GM18517 (cell line): ENCODE measurements around the gene TMEM240.

Experiments used
- ATAC-seq: cut with Tn5 transposase; IDR thresholded peaks from one replicate; pipeline ENCODE4 v1.9.1; 2021; ENCODE audit warnings: mild to moderate bottlenecking, moderate library complexity; ENCODE audit not compliant: unreplicated experiment

TMEM240 gene

GRCh38 chr1:1540090-1540817 lies at the start of gene TMEM240:
TMEM240 (minus strand) TSS chr1:1540624; CDS start chr1:1540346, 278 bp downstream.
- no peak for ATAC-seq

GRCh38 chr1:1583347-1584010 lies 43.1 kb upstream of the TMEM240 start:
- no peak for ATAC-seq

DNA sequence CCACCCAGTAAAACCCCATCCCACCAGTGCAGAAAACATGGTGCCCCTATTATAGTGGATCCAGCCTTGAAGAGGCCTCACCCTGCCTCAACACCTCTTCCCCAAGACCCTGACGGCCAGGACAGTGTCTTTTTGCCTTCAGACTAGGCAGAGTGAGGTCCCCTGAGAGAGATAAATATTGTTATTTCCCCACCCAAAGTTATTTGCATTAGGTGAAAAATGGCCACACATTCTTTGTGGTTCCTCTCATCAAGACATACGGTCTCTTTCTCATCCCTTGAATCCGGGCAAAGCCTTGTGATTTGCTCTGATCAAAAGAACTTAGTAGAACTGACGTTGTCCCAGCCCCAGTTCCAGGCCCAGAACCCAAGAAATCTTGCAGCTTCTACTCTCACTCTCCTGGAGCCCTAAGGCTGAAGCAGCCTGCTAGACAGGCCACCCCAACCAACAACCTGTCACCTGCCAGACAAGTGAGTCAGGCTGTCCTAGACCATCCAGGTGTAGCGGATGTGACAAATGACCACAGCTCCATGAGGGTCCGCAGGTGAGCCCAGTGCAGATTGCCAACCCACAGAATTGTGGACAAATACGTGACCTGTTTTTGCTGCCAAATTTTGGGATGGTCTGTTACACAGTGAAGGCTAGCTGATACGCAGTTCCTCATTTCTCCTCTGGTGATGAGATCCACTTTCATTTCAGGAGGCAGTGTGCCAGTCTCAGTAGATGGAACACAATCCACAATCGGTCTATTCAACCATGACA lies 42.3 kb upstream of the TMEM240 start:
- no peak for ATAC-seq

GRCh38 chr1:1578371-1578940 lies 38.0 kb upstream of the TMEM240 start:
- ATAC-seq, result no peak

DNA sequence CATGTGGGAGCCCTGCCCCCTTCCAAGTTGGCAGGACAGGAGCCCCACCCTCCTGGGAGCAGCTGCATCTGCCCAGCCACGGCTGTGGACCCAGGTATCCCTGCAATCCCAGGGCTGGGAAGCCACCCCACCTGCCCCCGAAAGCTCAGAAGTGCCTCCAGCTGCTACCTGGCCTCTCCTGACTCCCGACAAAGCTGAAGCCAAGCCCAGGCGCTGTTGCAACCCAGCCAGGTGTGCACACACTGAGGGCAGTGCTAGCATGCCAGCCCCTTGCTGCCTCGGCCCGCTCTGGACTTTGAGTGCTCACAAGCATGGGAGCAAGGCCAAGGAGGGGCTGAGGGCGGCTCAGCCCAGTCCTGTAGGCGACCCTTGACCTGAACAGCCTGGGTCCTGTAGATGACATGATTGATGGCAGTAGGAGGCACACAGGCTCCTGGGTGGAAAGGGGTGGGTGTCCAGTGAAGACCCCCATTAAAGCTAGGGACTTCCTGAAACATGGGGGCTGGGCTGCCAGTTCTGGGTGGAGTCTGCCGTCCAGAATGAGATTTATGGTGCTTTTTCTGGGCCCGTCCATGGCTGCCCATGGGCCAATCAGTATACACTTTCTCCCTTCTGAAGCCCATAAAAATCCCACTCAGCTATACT lies 37.1 kb upstream of the TMEM240 start:
- no peak for ATAC-seq

- peak; percentile 71 for ATAC-seq
These were observed 34.5 kb upstream of the TMEM240 start, which contains the start of gene SSU72 for GRCh38 chr1:1574721-1575537. SSU72 (minus strand) TSS chr1:1574863; CDS start chr1:1574557, 306 bp downstream.

DNA sequence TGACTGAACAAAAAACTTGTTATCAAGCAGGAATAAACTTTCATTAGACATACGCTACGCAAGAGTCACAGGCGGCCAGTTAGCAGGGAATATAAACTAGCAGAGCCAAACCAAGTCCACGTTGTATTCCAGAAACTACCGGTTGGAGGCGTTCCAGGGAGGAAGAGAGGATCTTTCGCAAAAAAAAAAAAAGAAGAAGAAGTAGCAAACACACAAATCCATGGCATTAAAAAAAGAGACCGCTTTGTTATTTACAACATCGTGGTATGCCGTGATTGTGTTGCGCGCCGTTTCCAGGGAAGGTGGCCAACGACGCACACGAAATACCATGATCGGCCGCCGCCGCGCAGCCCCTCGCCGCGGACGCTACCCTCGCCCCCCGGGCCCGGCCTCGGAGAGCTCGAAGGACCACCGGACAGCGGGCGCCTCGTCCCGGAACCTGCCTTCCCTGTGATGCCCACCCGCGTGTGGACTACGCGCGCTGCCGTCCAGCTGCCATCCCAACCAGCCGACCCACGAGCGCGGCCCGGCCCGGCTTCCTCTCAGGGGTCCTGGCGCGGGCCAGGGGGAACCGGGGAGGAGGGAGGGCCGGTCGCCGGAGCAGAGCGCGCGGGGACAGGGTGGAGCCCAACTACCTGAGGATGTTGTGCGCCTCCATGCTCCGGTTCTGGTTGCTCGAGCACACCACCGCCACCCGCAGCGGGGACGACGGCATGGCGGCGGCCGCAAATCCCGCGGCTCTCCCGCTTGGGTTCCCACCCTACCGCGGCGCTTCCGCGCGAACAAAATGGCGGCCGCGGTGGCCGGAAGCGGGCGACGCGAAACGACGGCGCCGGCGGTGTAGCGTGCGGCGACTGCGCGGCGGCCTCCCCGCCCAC lies 33.7 kb upstream of the TMEM240 start:
- peak; percentile 49 for ATAC-seq

DNA sequence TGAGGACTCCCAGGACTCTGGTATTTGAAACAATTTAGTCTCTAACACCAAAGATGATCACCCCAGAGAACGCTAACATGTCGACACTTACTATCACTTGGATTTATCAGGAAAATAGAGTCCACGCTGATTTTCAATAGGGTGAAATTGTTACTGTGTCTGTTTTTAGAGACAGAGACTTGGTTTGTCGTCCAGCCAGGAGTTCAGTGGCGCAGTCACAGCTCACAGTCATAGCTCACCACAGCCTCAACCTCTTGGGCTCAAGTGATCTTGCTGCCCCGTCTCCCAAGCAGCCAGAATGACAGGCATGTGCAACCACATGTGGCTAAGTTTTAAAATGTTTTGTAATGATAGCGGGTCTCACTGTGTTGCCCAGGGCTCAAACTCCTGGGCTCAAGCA lies 28.9 kb upstream of the TMEM240 start:
- no peak for ATAC-seq

- no peak for ATAC-seq
These were observed 27.5 kb upstream of the TMEM240 start for GRCh38 chr1:1567891-1568291.

- ATAC-seq, result no peak
These were observed 26.9 kb upstream of the TMEM240 start for GRCh38 chr1:1567152-1567875.

DNA sequence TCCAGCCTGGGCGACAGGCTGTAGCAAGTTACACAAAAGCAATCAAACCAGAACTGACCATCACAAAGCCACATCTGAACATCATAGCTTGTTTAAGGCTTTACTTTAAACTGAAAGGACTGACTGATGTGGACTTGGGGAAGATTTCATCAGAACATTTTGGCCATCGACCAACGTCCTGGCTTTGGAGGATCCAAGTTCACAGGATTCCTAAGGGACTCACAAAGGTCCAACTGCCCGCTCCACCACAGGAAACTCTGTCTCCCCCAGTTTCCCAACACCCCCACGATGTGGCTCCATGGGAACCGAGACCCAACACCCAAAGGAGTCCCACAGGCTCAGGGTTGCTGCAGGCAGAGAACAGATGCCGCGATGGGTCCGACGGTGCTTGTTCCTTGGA lies 24.9 kb upstream of the TMEM240 start:
- ATAC-seq, result no peak

DNA sequence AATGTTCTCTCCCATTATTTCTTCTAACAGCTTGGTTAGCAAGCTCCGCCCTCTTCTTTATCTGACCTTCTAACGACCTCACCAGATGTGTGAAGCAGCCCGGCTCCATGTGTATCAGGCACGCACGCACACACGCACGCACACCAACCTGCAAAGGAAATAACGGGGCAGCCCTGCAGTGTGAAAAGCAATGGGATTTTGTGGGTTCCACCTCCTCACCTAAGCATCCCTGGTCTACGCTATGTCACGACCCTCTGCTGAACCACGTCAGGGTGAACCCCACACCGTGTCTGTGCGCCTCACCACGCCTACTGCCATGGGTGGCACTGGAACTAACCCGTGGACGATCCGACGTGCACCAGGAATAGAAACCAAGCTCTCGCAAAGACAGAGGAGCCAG lies 23.8 kb upstream of the TMEM240 start:
- ATAC-seq, result no peak

GRCh38 chr1:1563688-1564087 lies 23.3 kb upstream of the TMEM240 start:
- ATAC-seq, result no peak

DNA sequence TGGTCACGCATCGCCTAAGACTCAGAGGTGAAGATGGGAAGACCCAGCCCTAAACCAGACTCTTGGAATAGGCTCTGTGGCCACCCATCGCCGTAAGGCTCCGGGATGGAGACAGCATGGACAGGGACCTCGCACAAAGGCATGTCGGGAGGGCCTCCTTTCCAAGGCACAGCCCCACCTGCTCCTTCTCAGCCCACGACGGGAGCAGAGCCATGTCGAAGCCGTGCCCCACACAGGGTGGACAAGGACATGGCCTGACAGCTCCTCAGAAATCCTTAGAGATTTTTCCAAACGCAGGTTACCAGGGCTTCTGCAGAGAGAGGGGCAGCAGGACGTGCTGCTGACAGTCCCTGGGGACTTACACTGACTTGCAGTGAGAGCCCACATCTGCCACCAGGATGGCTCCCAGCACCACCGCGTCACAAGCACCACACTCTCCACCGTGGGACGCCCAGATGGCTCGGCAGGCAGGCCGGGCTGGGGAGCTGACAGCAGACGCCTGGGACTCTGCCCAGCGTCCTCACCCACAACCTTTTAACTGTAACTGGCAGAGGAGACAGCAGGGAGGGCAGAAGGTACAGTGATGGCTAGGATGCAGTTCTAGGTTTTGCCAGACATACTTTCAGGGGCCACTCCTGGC lies 22.3 kb upstream of the TMEM240 start:
- no peak for ATAC-seq

GRCh38 chr1:1561801-1562470 lies 21.5 kb upstream of the TMEM240 start:
- ATAC-seq, result no peak

GRCh38 chr1:1560178-1560577 lies 19.8 kb upstream of the TMEM240 start:
- no peak for ATAC-seq

DNA sequence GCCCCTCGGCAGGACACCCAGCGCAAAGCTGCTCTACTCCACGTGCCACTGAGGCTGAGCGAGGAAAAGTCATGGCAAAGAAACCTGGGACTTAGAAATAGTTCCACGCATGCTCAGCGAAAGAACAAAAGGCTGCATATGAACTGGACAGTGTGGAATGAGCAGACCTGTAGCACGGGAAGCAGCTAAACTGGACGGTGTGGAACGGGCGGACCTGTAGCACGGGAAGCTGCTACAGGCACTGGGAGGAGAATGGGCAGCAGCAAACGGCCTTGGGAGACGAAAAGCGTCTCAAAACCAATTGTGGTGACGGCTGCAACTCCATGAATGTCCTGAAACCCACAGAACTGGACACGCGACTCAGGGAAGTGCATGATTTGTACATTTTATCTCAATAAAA lies 18.6 kb upstream of the TMEM240 start:
- ATAC-seq, result no peak
